Ishikawa (cell line): Measurements from ENCODE around the gene FGF14.

ENCODE experiments used
- CEBPB ChIP-seq: IDR thresholded peaks from 2 replicates; pipeline ENCODE4 v1.6.1; 2012
- EGR1 ChIP-seq: IDR thresholded peaks from 2 replicates; pipeline ENCODE4 v1.6.1; 2012
- EP300 ChIP-seq: IDR thresholded peaks from 2 replicates; pipeline ENCODE4 v1.6.1; 2012; ENCODE audit warnings: borderline replicate concordance
- FOXM1 ChIP-seq: IDR thresholded peaks from 2 replicates; pipeline ENCODE4 v1.6.1; 2012; ENCODE audit warnings: low read depth, borderline replicate concordance
- MAX ChIP-seq: IDR thresholded peaks from 2 replicates; pipeline ENCODE4 v1.6.1; 2012
- RAD21 ChIP-seq: IDR thresholded peaks from 2 replicates; pipeline ENCODE4 v1.6.1; 2012; ENCODE audit warnings: low read depth
- REST ChIP-seq: IDR thresholded peaks from 2 replicates; pipeline ENCODE4 v1.6.1; 2012; ENCODE audit warnings: low read depth, mild to moderate bottlenecking
- TAF1 ChIP-seq: IDR thresholded peaks from 2 replicates; pipeline ENCODE4 v1.6.1; 2012; ENCODE audit warnings: low read depth, mild to moderate bottlenecking
- TEAD4 ChIP-seq: IDR thresholded peaks from 2 replicates; pipeline ENCODE4 v1.6.1; 2012
- USF1 ChIP-seq: IDR thresholded peaks from 2 replicates; pipeline ENCODE4 v1.6.1; 2012
- YY1 ChIP-seq: IDR thresholded peaks from 2 replicates; pipeline ENCODE4 v1.6.1; 2012; ENCODE audit warnings: low read depth
- ZBTB7A ChIP-seq: IDR thresholded peaks from 2 replicates; pipeline ENCODE4 v1.6.1; 2012; ENCODE audit warnings: low read depth

GRCh38 chr13:101978552-101979315 lies 423.1 kb downstream of the FGF14 start:
- TF ChIP-seq REST (no peak), CEBPB (no peak), RAD21 (no peak), EP300 (no peak), EGR1 (no peak), ZBTB7A (no peak), FOXM1 (no peak), TEAD4 (no peak), YY1 (no peak), TAF1 (no peak), MAX (no peak), USF1 (no peak)
